GM12878 (cell line): ENCODE results near the gene NFKBIZ. TPM values are rescaled to one million over a fixed set of nuclear protein-coding genes. Genes with fewer than 3 reads are reported as not detected.

Experiments
- ATAC-seq: fragments of 200-7000 bp; cut with Tn5 transposase; 3 replicates; pipeline ENCODE4 v1.9.1; 2020; ENCODE audit warnings: mild to moderate bottlenecking, moderate library complexity
- BruUV-seq: library from RNA; stranded (reverse); fragments of 400-500 nt; replicated peaks from 2 replicates; lab custom pipeline; 2021; lab: Mats Ljungman, UMichigan
- CTCF ChIA-PET: fragments of 300-600 bp; sonication (Branson Sonifier 250); formaldehyde crosslinking; extraction: SDS; loops from one replicate; lab custom pipeline; 2021; ENCODE audit warnings: inconsistent platforms; lab: Yijun Ruan, JAX
- POLR2A ChIA-PET: fragments of 350-600 bp; formaldehyde crosslinking; extraction: SDS; loops from one replicate; lab custom pipeline; 2021; ENCODE audit warnings: inconsistent platforms; lab: Charles Lee
- RAD21 ChIA-PET: fragments of 300-600 bp; sonication (Branson Sonifier 250); formaldehyde crosslinking; loops from one replicate; lab custom pipeline; 2023; ENCODE audit warnings: antibody characterized with exemption; ENCODE audit not compliant: unreplicated experiment; lab: Charles Lee
- SMC1A ChIA-PET: fragments of 300-600 bp; sonication (Branson Sonifier 250); formaldehyde crosslinking; loops from one replicate; lab custom pipeline; 2023; ENCODE audit not compliant: unreplicated experiment, uncharacterized antibody; lab: Charles Lee
- DNase-seq: peaks from one replicate; pipeline ENCODE4 v3.0.0-alpha.2; 2011; ENCODE audit warnings: low read depth, low spot score
- FAIRE-seq: peaks from 3 replicates; lab custom pipeline; 2011; peaks lifted over from hg19 to GRCh38; lab: Jason Lieb, UNC
- H2AFZ ChIP-seq: 2 replicates; pipeline ENCODE4 v1.6.0; 2011; ENCODE audit warnings: low read depth, low read length, control low read depth; ENCODE audit not compliant: control insufficient read depth
- H3K27ac ChIP-seq: 2 replicates; pipeline ENCODE4 v1.5.1; 2011; ENCODE audit warnings: control low read depth; ENCODE audit not compliant: control insufficient read depth, insufficient read depth
- H3K27me3 ChIP-seq, 2 experiments: replicated peaks in 1 of 2; 2 replicates each; pipeline versions ENCODE4 v1.6.0 to v1.6.1; 2011; ENCODE audit warnings: low read length in 1 of 2; ENCODE audit not compliant: control insufficient read depth in 2 of 2, insufficient read depth in 2 of 2
- H3K36me3 ChIP-seq, 2 experiments: 2 replicates each; pipeline ENCODE4 v1.5.1; 2011; ENCODE audit warnings: low read length in 1 of 2; ENCODE audit not compliant: control insufficient read depth in 2 of 2, insufficient read depth in 2 of 2
- H3K4me1 ChIP-seq: 2 replicates; pipeline ENCODE4 v1.6.1; 2011; ENCODE audit warnings: mild to moderate bottlenecking, low read length, moderate library complexity, mixed read lengths; ENCODE audit not compliant: control insufficient read depth, insufficient read depth
- H3K4me2 ChIP-seq: 2 replicates; pipeline ENCODE4 v1.6.0; 2011; ENCODE audit warnings: control low read depth; ENCODE audit not compliant: control insufficient read depth, insufficient read depth
- H3K4me3 ChIP-seq: fragments of 200-600 bp; sonication (generic); 2 replicates; pipeline ENCODE4 v1.5.1; 2016
- H3K79me2 ChIP-seq: 2 replicates; pipeline ENCODE4 v1.6.0; 2011; ENCODE audit warnings: low read length; ENCODE audit not compliant: control insufficient read depth, insufficient read depth
- H3K9ac ChIP-seq: 2 replicates; pipeline ENCODE4 v1.8.0; 2011; ENCODE audit warnings: low read length, control low read depth, mixed read lengths; ENCODE audit not compliant: control insufficient read depth, insufficient read depth
- H3K9me3 ChIP-seq: replicated peaks from 3 replicates; pipeline ENCODE4 v1.5.1; 2011; ENCODE audit warnings: mild to moderate bottlenecking, low read length; ENCODE audit not compliant: control insufficient read depth, insufficient read depth
- H4K20me1 ChIP-seq: 2 replicates; pipeline ENCODE4 v1.6.0; 2011; ENCODE audit not compliant: control insufficient read depth, insufficient read depth
- BMI1 ChIP-seq: fragments of 450-650 bp; IDR thresholded peaks from 2 replicates; pipeline ENCODE4 v1.6.1; 2016; ENCODE audit warnings: mild to moderate bottlenecking, moderate library complexity, borderline replicate concordance
- ESRRA ChIP-seq: IDR thresholded peaks from 2 replicates; pipeline ENCODE4 v1.6.1; 2012; ENCODE audit warnings: mild to moderate bottlenecking, low read length, improper control_type of control experiment
- IRF4 ChIP-seq: IDR thresholded peaks from 2 replicates; pipeline ENCODE4 v1.6.1; 2011; ENCODE audit warnings: low read depth, low read length
- SMARCA5 ChIP-seq: fragments of 450-650 bp; IDR thresholded peaks from 2 replicates; pipeline ENCODE4 v1.6.1; 2017; ENCODE audit warnings: mild to moderate bottlenecking
- SPI1 ChIP-seq: IDR thresholded peaks from 2 replicates; pipeline ENCODE4 v1.6.1; 2011; ENCODE audit warnings: low read depth, mild to moderate bottlenecking, low read length, moderate library complexity, borderline replicate concordance; ENCODE audit not compliant: insufficient read depth
- ZNF687 ChIP-seq: fragments of 450-650 bp; IDR thresholded peaks from 2 replicates; pipeline ENCODE4 v1.6.1; 2017; ENCODE audit warnings: mild to moderate bottlenecking, moderate library complexity
- WGBS: methylation state at CpG from one replicate; pipeline ENCODE4 v1.1.6; 2016; ENCODE audit warnings: low lambda C conversion rate; ENCODE audit not compliant: insufficient replicate concordance, insufficient coverage; ENCODE audit errors: missing lambda C conversion rate; 5-methylcytosine and 5-hydroxymethylcytosine counted together
- in situ Hi-C: fragments of 300-500 bp; cut with MboI; formaldehyde crosslinking; loops from 9 replicates; pipeline ENCODE4 v1.14.3; 2018; ENCODE audit warnings: mixed read lengths
- intact Hi-C: fragments of 100-400 bp; cut with micrococcal nuclease; formaldehyde crosslinking; loops from one replicate; pipeline ENCODE4 v1.14.2; 2022; ENCODE audit not compliant: unreplicated experiment
- polyA plus RNA-seq, 11 experiments: library from polyadenylated mRNA; depleted of rRNA in 4 of 11; unstranded in 6 of 11; stranded (reverse) in 5 of 11; fragments of >200 nt; fragmentation: Nextera tagmentation in 4 of 11; fragmentation: Illumina TruSeq in 1 of 11; extraction: Ambion mirVana in 4 of 11; extraction: Trizol in 1 of 11; gene quantifications; 1 replicate in 1 of 11; 2 replicates in 10 of 11; pipeline versions ENCODE4 v1.2.1 to v1.2.3, GENCODE V29; 2011 to 2016; ENCODE audit warnings: inconsistent platforms in 2 of 11, missing spikeins in 2 of 11, low read depth in 1 of 11
- total RNA-seq, 4 experiments: library from RNA; depleted of rRNA in 3 of 4; stranded (reverse); fragments of >200 nt in 3 of 4; fragmentation: Illumina TruSeq in 1 of 4; extraction: Trizol in 1 of 4; gene quantifications; 2 replicates each; pipeline versions ENCODE4 v1.2.1 to v1.2.3, GENCODE V29; 2013 to 2021
- TF ChIP-seq, protein P1 (sequence below): fragments of 450-650 bp; conservative IDR thresholded peaks from 2 replicates; pipeline ENCODE4 v1.6.1; 2017; ENCODE audit warnings: mild to moderate bottlenecking, moderate library complexity
- TF ChIP-seq, protein P2 (sequence below): IDR thresholded peaks from 2 replicates; pipeline ENCODE4 v1.6.1; 2012; ENCODE audit warnings: improper control_type of control experiment, low read depth, low read length; ENCODE audit not compliant: insufficient replicate concordance
- TF ChIP-seq, protein P3 (sequence below): fragments of 450-650 bp; IDR thresholded peaks from 2 replicates; pipeline ENCODE4 v1.6.1; 2017; ENCODE audit warnings: antibody characterized with exemption, mild to moderate bottlenecking, moderate library complexity

NFKBIZ gene
- total and polyA plus RNA-seq, 10 of the 15 experiments (the other 5 are each of a cell fraction or from before 2014, with no cell fraction given): 6.3 to 53.8 (median 17.3) TPM

DNA sequence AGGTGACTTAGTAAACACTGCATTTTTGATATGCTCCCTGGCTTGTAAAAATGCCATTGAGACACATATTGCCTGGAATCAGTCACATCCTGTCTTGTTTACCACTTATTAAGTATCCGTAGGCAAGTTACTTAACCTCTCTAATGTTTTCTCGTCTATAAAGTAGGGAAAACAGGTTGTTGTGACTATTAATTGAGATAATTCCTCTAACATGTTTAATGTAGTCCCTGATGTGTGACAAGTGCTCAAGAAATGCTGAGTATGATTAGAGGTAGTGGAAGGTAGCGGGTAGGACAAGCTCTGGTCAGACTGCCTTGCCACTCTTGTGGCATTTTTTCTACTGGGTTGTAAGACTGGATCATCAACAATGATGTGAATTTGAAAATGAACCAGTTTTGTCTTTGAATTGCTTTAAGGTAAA, 54.1 kb downstream of the NFKBIZ start:
- Histone ChIP-seq H4K20me1 (no peaks in the 10 kb centered on the region), H3K36me3 (no peaks in the 10 kb centered on the region), H3K27me3 (no peaks in the 10 kb centered on the region), H3K4me2 (no peak overlapping the region), H3K79me2 (no peaks in the 10 kb centered on the region), H3K4me1 (peaks cover 20% of the 10 kb centered on the region), H3K27ac (no peak overlapping the region), H2AFZ (no peak overlapping the region), H3K9me3 (no peaks in the 10 kb centered on the region)
- POLR2A ChIA-PET: no interaction called here
- RAD21 ChIA-PET: interaction anchor here (0.7 to 4.9 kb wide), 4 partner anchors 29 to 156 kb away, joined by 3 to 71 read pairs (median 3); no protein-coding TSS in a partner anchor
- BruUV-seq: no TSS peak
- no peak for TF ChIP-seq BMI1
- TF ChIP-seq, protein P1, sequence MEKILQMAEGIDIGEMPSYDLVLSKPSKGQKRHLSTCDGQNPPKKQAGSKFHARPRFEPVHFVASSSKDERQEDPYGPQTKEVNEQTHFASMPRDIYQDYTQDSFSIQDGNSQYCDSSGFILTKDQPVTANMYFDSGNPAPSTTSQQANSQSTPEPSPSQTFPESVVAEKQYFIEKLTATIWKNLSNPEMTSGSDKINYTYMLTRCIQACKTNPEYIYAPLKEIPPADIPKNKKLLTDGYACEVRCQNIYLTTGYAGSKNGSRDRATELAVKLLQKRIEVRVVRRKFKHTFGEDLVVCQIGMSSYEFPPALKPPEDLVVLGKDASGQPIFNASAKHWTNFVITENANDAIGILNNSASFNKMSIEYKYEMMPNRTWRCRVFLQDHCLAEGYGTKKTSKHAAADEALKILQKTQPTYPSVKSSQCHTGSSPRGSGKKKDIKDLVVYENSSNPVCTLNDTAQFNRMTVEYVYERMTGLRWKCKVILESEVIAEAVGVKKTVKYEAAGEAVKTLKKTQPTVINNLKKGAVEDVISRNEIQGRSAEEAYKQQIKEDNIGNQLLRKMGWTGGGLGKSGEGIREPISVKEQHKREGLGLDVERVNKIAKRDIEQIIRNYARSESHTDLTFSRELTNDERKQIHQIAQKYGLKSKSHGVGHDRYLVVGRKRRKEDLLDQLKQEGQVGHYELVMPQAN: no peak
- TF ChIP-seq SMARCA5: no peak
- no peak for TF ChIP-seq ESRRA
- TF ChIP-seq ZNF687: no peak
- TF ChIP-seq IRF4: no peak
- TF ChIP-seq, protein P2, sequence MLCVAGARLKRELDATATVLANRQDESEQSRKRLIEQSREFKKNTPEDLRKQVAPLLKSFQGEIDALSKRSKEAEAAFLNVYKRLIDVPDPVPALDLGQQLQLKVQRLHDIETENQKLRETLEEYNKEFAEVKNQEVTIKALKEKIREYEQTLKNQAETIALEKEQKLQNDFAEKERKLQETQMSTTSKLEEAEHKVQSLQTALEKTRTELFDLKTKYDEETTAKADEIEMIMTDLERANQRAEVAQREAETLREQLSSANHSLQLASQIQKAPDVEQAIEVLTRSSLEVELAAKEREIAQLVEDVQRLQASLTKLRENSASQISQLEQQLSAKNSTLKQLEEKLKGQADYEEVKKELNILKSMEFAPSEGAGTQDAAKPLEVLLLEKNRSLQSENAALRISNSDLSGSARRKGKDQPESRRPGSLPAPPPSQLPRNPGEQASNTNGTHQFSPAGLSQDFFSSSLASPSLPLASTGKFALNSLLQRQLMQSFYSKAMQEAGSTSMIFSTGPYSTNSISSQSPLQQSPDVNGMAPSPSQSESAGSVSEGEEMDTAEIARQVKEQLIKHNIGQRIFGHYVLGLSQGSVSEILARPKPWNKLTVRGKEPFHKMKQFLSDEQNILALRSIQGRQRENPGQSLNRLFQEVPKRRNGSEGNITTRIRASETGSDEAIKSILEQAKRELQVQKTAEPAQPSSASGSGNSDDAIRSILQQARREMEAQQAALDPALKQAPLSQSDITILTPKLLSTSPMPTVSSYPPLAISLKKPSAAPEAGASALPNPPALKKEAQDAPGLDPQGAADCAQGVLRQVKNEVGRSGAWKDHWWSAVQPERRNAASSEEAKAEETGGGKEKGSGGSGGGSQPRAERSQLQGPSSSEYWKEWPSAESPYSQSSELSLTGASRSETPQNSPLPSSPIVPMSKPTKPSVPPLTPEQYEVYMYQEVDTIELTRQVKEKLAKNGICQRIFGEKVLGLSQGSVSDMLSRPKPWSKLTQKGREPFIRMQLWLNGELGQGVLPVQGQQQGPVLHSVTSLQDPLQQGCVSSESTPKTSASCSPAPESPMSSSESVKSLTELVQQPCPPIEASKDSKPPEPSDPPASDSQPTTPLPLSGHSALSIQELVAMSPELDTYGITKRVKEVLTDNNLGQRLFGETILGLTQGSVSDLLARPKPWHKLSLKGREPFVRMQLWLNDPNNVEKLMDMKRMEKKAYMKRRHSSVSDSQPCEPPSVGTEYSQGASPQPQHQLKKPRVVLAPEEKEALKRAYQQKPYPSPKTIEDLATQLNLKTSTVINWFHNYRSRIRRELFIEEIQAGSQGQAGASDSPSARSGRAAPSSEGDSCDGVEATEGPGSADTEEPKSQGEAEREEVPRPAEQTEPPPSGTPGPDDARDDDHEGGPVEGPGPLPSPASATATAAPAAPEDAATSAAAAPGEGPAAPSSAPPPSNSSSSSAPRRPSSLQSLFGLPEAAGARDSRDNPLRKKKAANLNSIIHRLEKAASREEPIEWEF: no peak
- TF ChIP-seq SPI1: no peak
- TF ChIP-seq, protein P3, sequence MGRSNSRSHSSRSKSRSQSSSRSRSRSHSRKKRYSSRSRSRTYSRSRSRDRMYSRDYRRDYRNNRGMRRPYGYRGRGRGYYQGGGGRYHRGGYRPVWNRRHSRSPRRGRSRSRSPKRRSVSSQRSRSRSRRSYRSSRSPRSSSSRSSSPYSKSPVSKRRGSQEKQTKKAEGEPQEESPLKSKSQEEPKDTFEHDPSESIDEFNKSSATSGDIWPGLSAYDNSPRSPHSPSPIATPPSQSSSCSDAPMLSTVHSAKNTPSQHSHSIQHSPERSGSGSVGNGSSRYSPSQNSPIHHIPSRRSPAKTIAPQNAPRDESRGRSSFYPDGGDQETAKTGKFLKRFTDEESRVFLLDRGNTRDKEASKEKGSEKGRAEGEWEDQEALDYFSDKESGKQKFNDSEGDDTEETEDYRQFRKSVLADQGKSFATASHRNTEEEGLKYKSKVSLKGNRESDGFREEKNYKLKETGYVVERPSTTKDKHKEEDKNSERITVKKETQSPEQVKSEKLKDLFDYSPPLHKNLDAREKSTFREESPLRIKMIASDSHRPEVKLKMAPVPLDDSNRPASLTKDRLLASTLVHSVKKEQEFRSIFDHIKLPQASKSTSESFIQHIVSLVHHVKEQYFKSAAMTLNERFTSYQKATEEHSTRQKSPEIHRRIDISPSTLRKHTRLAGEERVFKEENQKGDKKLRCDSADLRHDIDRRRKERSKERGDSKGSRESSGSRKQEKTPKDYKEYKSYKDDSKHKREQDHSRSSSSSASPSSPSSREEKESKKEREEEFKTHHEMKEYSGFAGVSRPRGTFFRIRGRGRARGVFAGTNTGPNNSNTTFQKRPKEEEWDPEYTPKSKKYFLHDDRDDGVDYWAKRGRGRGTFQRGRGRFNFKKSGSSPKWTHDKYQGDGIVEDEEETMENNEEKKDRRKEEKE: no peak
- TF ChIP-seq, all 136 proteins: peak for 0
- Histone ChIP-seq H3K9ac (no peak overlapping the region), H3K4me3 (no peak overlapping the region)
- SMC1A ChIA-PET: interaction anchor here (0.6 to 5.0 kb wide), 12 partner anchors 13 to 96 kb away, joined by 3 to 62 read pairs (median 5); no protein-coding TSS in a partner anchor
- in situ Hi-C loops (no loop called here), intact Hi-C loops (no loop called here)
- ATAC-seq (no peak), FAIRE-seq (no peak), DNase-seq (no peak)
- CTCF ChIA-PET: interaction anchor here (0.6 to 1.0 kb wide), 3 partner anchors 13 to 1676 kb away, joined by 3 to 5 read pairs (median 3); no protein-coding TSS in a partner anchor
- 94% methylated on average over 3 of the region's 3 CpGs for WGBS
